Measurements from ENCODE around the gene CNTN1. TPM values are rescaled to one million over a fixed set of nuclear protein-coding genes. Genes with fewer than 3 reads are reported as not detected.
A peak's percentile ranks its signal among the peaks of the same experiment; 100 is the strongest.

The CNTN1 gene
- total and polyA plus RNA-seq, 2 of the 8 experiments (the other 6 are each of a cell fraction or from before 2014, with no cell fraction given), result 7.2 to 21.8 TPM

DNA sequence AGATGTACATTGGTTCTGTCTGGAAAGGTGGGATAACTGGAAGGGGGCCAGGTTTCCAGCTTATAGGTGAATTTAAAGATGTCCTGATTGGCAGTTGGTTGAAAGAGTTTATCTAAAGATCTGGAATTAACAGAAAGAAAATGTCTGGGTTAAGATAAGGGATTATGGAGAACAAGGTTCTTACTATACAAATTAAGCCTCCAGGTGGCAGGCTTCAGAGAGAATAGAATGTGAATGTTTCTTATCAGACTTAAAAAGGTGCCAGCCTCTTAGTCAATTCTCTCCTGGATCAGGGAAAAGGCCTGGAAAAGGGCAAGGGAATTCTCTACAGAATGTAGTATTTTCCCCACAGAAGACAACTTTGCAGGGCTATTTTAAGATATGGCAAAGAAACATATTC lies 53.1 kb downstream of the CNTN1 start:
- ChIA-PET POLR2A (ENCODE audit: partially characterized antibody) (no interaction called here), CTCF (ENCODE audit: partially characterized antibody) (interaction anchor here (1.0 to 1.6 kb wide), 5 partner anchors 17 to 201 kb away, joined by 3 to 4 read pairs (median 3); no protein-coding TSS in a partner anchor)
- H2BK15ac ChIP-seq (ENCODE audit: low read length), result no peak overlapping the region
- H3K27me3 ChIP-seq (replicated peaks in 1 of 4; ENCODE audit: control insufficient read depth in 3 of 4, extremely low read depth in 1 of 4, insufficient read depth in 3 of 4, low read length in 3 of 4), result no peaks in the 10 kb centered on the region
- TF ChIP-seq RAD21 (IDR thresholded peaks at IDR 0.05 in 1 of 2, conservative IDR thresholded peaks at IDR 0.05 in 1 of 2; ENCODE audit: low read depth in 2 of 2, low read length in 2 of 2) (peak; percentile 24 to 32), EGR1 (IDR thresholded peaks at IDR 0.05; ENCODE audit: borderline replicate concordance, low read depth, low read length) (no peak)
- TF ChIP-seq, protein P1, sequence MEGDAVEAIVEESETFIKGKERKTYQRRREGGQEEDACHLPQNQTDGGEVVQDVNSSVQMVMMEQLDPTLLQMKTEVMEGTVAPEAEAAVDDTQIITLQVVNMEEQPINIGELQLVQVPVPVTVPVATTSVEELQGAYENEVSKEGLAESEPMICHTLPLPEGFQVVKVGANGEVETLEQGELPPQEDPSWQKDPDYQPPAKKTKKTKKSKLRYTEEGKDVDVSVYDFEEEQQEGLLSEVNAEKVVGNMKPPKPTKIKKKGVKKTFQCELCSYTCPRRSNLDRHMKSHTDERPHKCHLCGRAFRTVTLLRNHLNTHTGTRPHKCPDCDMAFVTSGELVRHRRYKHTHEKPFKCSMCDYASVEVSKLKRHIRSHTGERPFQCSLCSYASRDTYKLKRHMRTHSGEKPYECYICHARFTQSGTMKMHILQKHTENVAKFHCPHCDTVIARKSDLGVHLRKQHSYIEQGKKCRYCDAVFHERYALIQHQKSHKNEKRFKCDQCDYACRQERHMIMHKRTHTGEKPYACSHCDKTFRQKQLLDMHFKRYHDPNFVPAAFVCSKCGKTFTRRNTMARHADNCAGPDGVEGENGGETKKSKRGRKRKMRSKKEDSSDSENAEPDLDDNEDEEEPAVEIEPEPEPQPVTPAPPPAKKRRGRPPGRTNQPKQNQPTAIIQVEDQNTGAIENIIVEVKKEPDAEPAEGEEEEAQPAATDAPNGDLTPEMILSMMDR (IDR thresholded peaks at IDR 0.05; ENCODE audit: control extremely low read depth in 1 of 3, insufficient read depth in 1 of 3, low read depth in 1 of 3, low read length in 3 of 3), result peak in 1 of 3 experiments; percentile 15; a peak in 2 of 4 replicates
- H4K20me1 ChIP-seq (replicated peaks in 1 of 2; ENCODE audit: control insufficient read depth in 1 of 2, insufficient read depth in 2 of 2, low read length in 2 of 2), result no peaks in the 10 kb centered on the region
- no peak overlapping the region for H3K9ac ChIP-seq (replicated peaks in 1 of 4; ENCODE audit: extremely low read depth in 1 of 4, low read depth in 3 of 4, low read length in 3 of 4)
- H2BK12ac ChIP-seq (ENCODE audit: low read depth, low read length), result no peak overlapping the region
- no peak overlapping the region for H4K5ac ChIP-seq (ENCODE audit: insufficient read length, low read depth, low read length)
- FAIRE-seq, result no peak
- no peak overlapping the region for H2BK120ac ChIP-seq (replicated peaks; ENCODE audit: low read depth, low read length)
- H3K79me1 ChIP-seq (ENCODE audit: low read depth, low read length), result no peaks in the 10 kb centered on the region
- H3K4me3 ChIP-seq (ENCODE audit: extremely low read depth in 1 of 4, insufficient read depth in 2 of 4, low read depth in 3 of 4, low read length in 4 of 4), result no peak overlapping the region
- H3K9me3 ChIP-seq (ENCODE audit: insufficient read depth in 2 of 2, low read depth in 1 of 2, low read length in 1 of 2), result peaks cover 0 to 2% of the 10 kb centered on the region in 2 experiments; a peak in 1 of 4 replicates
- no peak for DNase-seq (ENCODE audit: low read depth in 1 of 2, low spot score in 2 of 2)
- H3K79me2 ChIP-seq (ENCODE audit: control insufficient read depth in 1 of 2, insufficient read depth in 2 of 2, low read length in 2 of 2), result no peaks in the 10 kb centered on the region
- no peak overlapping the region for H3K14ac ChIP-seq (ENCODE audit: insufficient read length)
- H2AK5ac ChIP-seq (ENCODE audit: low read depth, low read length), result no peak overlapping the region
- H4K8ac ChIP-seq (ENCODE audit: extremely low read depth, insufficient read depth, low read length), result no peak overlapping the region
- no peak overlapping the region for H3K23ac ChIP-seq (ENCODE audit: insufficient read length)
- H2BK5ac ChIP-seq (ENCODE audit: low read depth, low read length), result no peak overlapping the region
- H3K36me3 ChIP-seq (ENCODE audit: control insufficient read depth in 2 of 4, insufficient read depth in 4 of 4, low read length in 3 of 4), result no peaks in the 10 kb centered on the region
- no peak overlapping the region for H3K27ac ChIP-seq (ENCODE audit: low read depth, low read length)
- no peak overlapping the region for H3K18ac ChIP-seq (ENCODE audit: extremely low read depth, low read length)
- H2AFZ ChIP-seq (ENCODE audit: low read length), result no peak overlapping the region
- no peak overlapping the region for H3K4me2 ChIP-seq (ENCODE audit: insufficient read depth in 1 of 2, low read depth in 2 of 2, low read length in 2 of 2)
- H4K91ac ChIP-seq (replicated peaks; ENCODE audit: insufficient read length, low read length), result no peak overlapping the region
- no peak overlapping the region for H3K56ac ChIP-seq (replicated peaks; ENCODE audit: insufficient read length, low read depth, low read length)
- H2BK20ac ChIP-seq (ENCODE audit: low read length), result no peak overlapping the region
- H3K4ac ChIP-seq (replicated peaks; ENCODE audit: insufficient read length, low read depth, low read length), result no peak overlapping the region
- no peaks in the 10 kb centered on the region for H3K4me1 ChIP-seq (replicated peaks in 1 of 4; ENCODE audit: control insufficient read depth in 3 of 4, insufficient read depth in 4 of 4, low read length in 3 of 4)
- no peaks in the 10 kb centered on the region for H3K23me2 ChIP-seq (ENCODE audit: low read depth, low read length)

All from H1 (cell line).